PC-9 (cell line): ENCODE measurements around the gene CACNG7. TPM values are rescaled to one million over a fixed set of nuclear protein-coding genes. Genes with fewer than 3 reads are reported as not detected.

Experiments used
- BruUV-seq: library from RNA; stranded (reverse); fragments of 400-500 nt; replicated peaks from 2 replicates; lab custom pipeline; 2021; lab: Mats Ljungman, UMichigan
- CTCF ChIA-PET: fragments of 300-600 bp; sonication (Branson Sonifier 250); formaldehyde crosslinking; loops from one replicate; lab custom pipeline; 2022; ENCODE audit warnings: antibody characterized with exemption; lab: Charles Lee
- POLR2A ChIA-PET: fragments of 300-600 bp; sonication (Branson Sonifier 250); formaldehyde crosslinking; loops from one replicate; lab custom pipeline; 2022; ENCODE audit warnings: antibody characterized with exemption; ENCODE audit not compliant: unreplicated experiment; lab: Charles Lee
- DNase-seq, 2 experiments: peaks; one replicate each; pipeline versions ENCODE4 v3.0.0 to v3.0.0-alpha.2; 2015 to 2022; ENCODE audit warnings: mixed read lengths in 1 of 2
- H2AFZ ChIP-seq: fragments of 200-600 bp; sonication (generic); 2 replicates; pipeline ENCODE4 v1.8.1; 2017; ENCODE audit warnings: antibody characterized with exemption
- H3F3A ChIP-seq: fragments of 200-600 bp; sonication (generic); 2 replicates; pipeline ENCODE4 v1.8.1; 2017; ENCODE audit warnings: antibody characterized with exemption, mild to moderate bottlenecking, low read depth; ENCODE audit not compliant: insufficient read depth
- H3K27ac ChIP-seq: fragments of 200-600 bp; sonication (generic); 2 replicates; pipeline ENCODE4 v1.6.1; 2016; ENCODE audit warnings: mixed run types
- H3K27me3 ChIP-seq: fragments of 200-600 bp; sonication (generic); 2 replicates; pipeline ENCODE4 v1.6.1; 2016; ENCODE audit warnings: low read depth, mixed run types; ENCODE audit not compliant: insufficient read depth
- H3K36me3 ChIP-seq: fragments of 200-600 bp; sonication (generic); 2 replicates; pipeline ENCODE4 v1.6.1; 2016; ENCODE audit warnings: low read depth, mixed run types
- H3K4me1 ChIP-seq: fragments of 200-600 bp; sonication (generic); replicated peaks from 2 replicates; pipeline ENCODE4 v1.6.1; 2016; ENCODE audit warnings: mixed run types; ENCODE audit not compliant: insufficient read depth
- H3K4me2 ChIP-seq: fragments of 200-600 bp; sonication (generic); 2 replicates; pipeline ENCODE4 v1.6.1; 2017; ENCODE audit warnings: mixed run types
- H3K4me3 ChIP-seq: fragments of 200-600 bp; sonication (generic); 2 replicates; pipeline ENCODE4 v1.6.1; 2016; ENCODE audit warnings: mixed run types
- H3K79me2 ChIP-seq: fragments of 200-600 bp; sonication (generic); 2 replicates; pipeline ENCODE4 v1.6.1; 2017; ENCODE audit warnings: low read depth, mixed run types
- H3K9me2 ChIP-seq: fragments of 200-600 bp; sonication (generic); 2 replicates; pipeline ENCODE4 v1.8.1; 2017; ENCODE audit warnings: mild to moderate bottlenecking; ENCODE audit not compliant: insufficient read depth
- H3K9me3 ChIP-seq: fragments of 200-600 bp; sonication (generic); 2 replicates; pipeline ENCODE4 v1.8.1; 2016; ENCODE audit warnings: low read depth; ENCODE audit not compliant: insufficient read depth
- H4K20me1 ChIP-seq: fragments of 200-600 bp; sonication (generic); 2 replicates; pipeline ENCODE4 v1.8.1; 2017; ENCODE audit not compliant: insufficient read depth
- EZH2 ChIP-seq: fragments of 200-600 bp; sonication (generic); IDR thresholded peaks from 2 replicates; pipeline ENCODE4 v1.8.0; 2017; ENCODE audit warnings: antibody characterized with exemption, low read depth
- intact Hi-C: fragments of 100-400 bp; cut with micrococcal nuclease; formaldehyde crosslinking; loops from one replicate; pipeline ENCODE4 v1.10.0; 2022; ENCODE audit not compliant: unreplicated experiment
- total RNA-seq: library from RNA; stranded (reverse); gene quantifications from 2 replicates; pipeline ENCODE4 v1.2.3, GENCODE V29; 2021
- TF ChIP-seq, protein P1 (sequence below): fragments of 200-600 bp; sonication (generic); conservative IDR thresholded peaks from 2 replicates; pipeline ENCODE4 v1.6.1; 2017; ENCODE audit warnings: mixed run types, antibody characterized with exemption, mild to moderate bottlenecking, moderate library complexity

CACNG7 gene
- total RNA-seq, 1 experiment from 2014 or later, result not detected

GRCh38 chr19:53988981-53989380, 79.9 kb downstream of the CACNG7 start:
- peaks cover 20% of the 10 kb centered on the region for H3K4me1 ChIP-seq
- no peak for TF ChIP-seq EZH2
- TF ChIP-seq, protein P1, sequence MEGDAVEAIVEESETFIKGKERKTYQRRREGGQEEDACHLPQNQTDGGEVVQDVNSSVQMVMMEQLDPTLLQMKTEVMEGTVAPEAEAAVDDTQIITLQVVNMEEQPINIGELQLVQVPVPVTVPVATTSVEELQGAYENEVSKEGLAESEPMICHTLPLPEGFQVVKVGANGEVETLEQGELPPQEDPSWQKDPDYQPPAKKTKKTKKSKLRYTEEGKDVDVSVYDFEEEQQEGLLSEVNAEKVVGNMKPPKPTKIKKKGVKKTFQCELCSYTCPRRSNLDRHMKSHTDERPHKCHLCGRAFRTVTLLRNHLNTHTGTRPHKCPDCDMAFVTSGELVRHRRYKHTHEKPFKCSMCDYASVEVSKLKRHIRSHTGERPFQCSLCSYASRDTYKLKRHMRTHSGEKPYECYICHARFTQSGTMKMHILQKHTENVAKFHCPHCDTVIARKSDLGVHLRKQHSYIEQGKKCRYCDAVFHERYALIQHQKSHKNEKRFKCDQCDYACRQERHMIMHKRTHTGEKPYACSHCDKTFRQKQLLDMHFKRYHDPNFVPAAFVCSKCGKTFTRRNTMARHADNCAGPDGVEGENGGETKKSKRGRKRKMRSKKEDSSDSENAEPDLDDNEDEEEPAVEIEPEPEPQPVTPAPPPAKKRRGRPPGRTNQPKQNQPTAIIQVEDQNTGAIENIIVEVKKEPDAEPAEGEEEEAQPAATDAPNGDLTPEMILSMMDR, result no peak
- no peaks in the 10 kb centered on the region for H3K36me3 ChIP-seq
- H3K9me2 ChIP-seq, result no peaks in the 10 kb centered on the region
- peaks cover 21% of the 10 kb centered on the region for H3K79me2 ChIP-seq
- H3K4me2 ChIP-seq, result no peak overlapping the region
- H3K9me3 ChIP-seq, result no peaks in the 10 kb centered on the region
- no peaks in the 10 kb centered on the region for H4K20me1 ChIP-seq
- ChIA-PET POLR2A (interaction anchor here (0.5 kb wide), 1 partner anchor 9 kb away, joined by 7 read pairs; no protein-coding TSS in a partner anchor), CTCF (no interaction called here)
- no peaks in the 10 kb centered on the region for H3K27me3 ChIP-seq
- no peak overlapping the region for H2AFZ ChIP-seq
- no peak for DNase-seq
- H3K27ac ChIP-seq, result no peak overlapping the region
- H3K4me3 ChIP-seq, result no peak overlapping the region
- BruUV-seq, result no TSS peak
- H3F3A ChIP-seq, result peaks cover 32% of the 10 kb centered on the region
- intact Hi-C loops, result no loop called here

DNA sequence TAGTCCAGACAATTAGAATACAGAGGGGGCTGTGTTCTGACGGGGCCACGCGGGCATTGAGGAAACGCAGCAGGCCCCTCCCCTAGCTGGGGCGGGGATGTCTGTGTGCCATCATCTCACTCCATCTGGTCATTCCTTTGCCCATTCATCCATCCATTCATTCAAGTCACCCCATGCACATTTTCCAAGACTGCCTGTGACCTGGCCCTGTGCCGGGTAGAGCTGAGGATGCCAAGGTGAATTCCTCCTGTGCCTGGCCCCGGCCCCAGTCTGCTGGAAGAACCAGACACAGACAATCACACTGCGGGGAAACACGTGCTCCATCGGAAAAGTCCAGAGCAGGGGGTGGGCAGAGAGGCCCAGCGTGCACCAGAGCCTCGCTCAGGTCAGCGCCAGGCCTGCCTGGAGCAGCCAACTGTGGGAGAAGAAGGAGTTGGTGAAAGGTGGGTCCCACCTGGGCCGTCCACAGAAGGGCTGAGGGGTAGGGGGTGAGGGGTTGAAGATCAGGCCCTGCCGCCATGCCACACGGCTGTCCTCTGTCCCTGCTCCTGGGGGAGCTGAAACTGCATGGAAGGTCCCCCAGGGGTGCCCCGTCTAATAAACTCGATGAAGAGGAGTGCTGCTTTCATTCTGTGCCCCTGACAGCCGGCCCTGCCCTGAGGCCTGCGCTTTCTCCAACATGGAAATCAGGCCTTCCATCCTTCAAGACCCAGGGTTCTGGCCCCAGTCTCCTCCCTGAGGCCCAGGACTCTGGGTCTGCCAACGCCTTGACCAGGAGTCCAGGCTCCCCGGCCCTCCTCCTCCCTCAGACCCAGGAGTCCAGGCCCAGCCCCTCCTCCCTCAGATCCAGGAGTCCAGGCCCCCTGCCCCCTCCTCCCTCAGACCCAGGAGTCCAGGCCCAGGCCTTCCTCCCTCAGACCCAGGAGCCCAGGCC, 80.8 kb downstream of the CACNG7 start:
- H3F3A ChIP-seq, result peaks cover 39% of the 10 kb centered on the region
- no peaks in the 10 kb centered on the region for H3K9me3 ChIP-seq
- CTCF ChIA-PET, result no interaction called here
- no peaks in the 10 kb centered on the region for H4K20me1 ChIP-seq
- peaks cover 28% of the 10 kb centered on the region for H3K79me2 ChIP-seq
- no peaks in the 10 kb centered on the region for H3K9me2 ChIP-seq
- no peak overlapping the region for H3K4me2 ChIP-seq
- DNase-seq, result no peak
- no peaks in the 10 kb centered on the region for H3K27me3 ChIP-seq
- BruUV-seq, result no TSS peak
- H3K36me3 ChIP-seq, result no peaks in the 10 kb centered on the region
- H3K4me1 ChIP-seq, result peaks cover 29% of the 10 kb centered on the region
- TF ChIP-seq, protein P1, result no peak
- TF ChIP-seq EZH2, result no peak
- H2AFZ ChIP-seq, result no peak overlapping the region
- POLR2A ChIA-PET, result interaction anchor here (0.5 kb wide), 1 partner anchor 10 kb away, joined by 7 read pairs; no protein-coding TSS in a partner anchor
- H3K4me3 ChIP-seq, result no peak overlapping the region
- no peak overlapping the region for H3K27ac ChIP-seq
- intact Hi-C loops, result no loop called here

DNA sequence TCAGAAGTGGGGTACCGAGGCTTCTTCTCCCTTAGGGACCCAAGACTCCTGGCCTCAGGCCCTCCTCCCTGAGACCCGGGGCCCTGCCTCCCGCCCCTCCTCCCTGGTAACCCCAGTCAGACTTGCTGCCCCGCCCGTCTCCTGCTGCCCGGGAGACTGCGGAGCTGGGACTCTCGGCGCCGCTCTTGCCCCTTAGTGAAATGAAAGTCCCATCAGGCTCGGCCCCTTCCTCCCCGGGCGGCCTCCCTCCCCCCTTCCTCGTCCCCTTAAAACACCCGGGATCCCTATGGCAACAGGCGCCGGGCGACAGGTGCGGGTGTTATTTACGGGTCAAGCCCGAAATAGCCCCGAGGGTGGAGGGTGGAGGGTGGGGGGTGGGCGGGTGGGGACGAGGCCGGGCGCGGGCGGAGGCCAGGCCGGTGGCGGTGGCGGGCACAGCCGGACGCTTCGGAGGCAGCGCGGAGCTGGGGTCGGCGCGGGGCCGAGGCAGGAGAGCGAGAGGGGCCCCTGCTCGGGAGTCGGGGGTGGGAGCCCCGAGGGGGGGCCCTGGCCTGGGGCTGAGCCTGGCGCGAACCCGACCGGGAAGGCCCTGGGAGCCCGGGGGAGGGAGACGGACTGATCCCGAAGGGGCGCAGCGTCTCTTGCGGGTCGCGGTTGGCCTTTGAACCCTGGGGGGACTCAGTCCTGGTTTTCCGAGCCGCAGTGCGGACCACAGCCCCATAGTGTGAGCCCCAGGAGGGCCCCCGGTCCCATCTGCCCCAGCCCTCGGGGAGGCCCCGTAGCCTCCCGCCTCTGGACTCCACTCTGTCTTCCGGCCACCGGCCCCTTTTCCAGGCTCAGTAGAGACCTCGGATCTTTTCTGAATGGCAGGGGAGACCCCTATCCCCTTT, 82.4 kb downstream of the CACNG7 start, which contains the start of gene CACNG6:
Gene CACNG6 (plus strand): TSS at position 414 of the 890 bp plus-strand sequence. CDS start 1,241 bp downstream, outside the sequence.
- DNase-seq, result peak; percentile 72
- H3K27ac ChIP-seq, result peak within 1 kb of the TSS; percentile 69
- peak within 1 kb of the TSS; percentile 94 for H3K4me3 ChIP-seq
- intact Hi-C loops, result no loop called here
- peaks cover 42% of the 10 kb centered on the region for H3F3A ChIP-seq
- ChIA-PET POLR2A (interaction anchor here (0.6 to 0.7 kb wide), 3 partner anchors 10 to 1675 kb away, joined by 5 to 6 read pairs (median 5); no protein-coding TSS in a partner anchor), CTCF (interaction anchor here (0.6 kb wide), 1 partner anchor 175 kb away, joined by 3 read pairs; no protein-coding TSS in a partner anchor)
- no peaks in the 10 kb centered on the region for H3K9me3 ChIP-seq
- no peaks in the 10 kb centered on the region for H3K9me2 ChIP-seq
- H3K27me3 ChIP-seq, result no peaks in the 10 kb centered on the region
- H3K36me3 ChIP-seq, result no peaks in the 10 kb centered on the region
- no peak for TF ChIP-seq EZH2
- H3K79me2 ChIP-seq, result peaks cover 31% of the 10 kb centered on the region
- BruUV-seq, result no TSS peak
- H3K4me1 ChIP-seq, result peaks cover 37% of the 10 kb centered on the region
- H4K20me1 ChIP-seq, result no peaks in the 10 kb centered on the region
- H3K4me2 ChIP-seq, result peak within 1 kb of the TSS; percentile 99
- peak within 1 kb of the TSS; percentile 86 for H2AFZ ChIP-seq
